ENCODE measurements around the gene PPP6C.

- TF ChIP-seq ZNF274 (IDR thresholded peaks at IDR 0.05; ENCODE audit: low read depth, low read length) (no peak), YY1 (IDR thresholded peaks at IDR 0.05; ENCODE audit: insufficient read depth, insufficient read length) (no peak), SUZ12 (IDR thresholded peaks at IDR 0.05; ENCODE audit: extremely low read depth, insufficient read depth, insufficient read length) (no peak)
Measured at GRCh38 chr9:125119643-125120286, 69.8 kb downstream of the PPP6C start.

Measured in NT2/D1 (cell line).